GM18907 (cell line): ENCODE data around the gene SMO.
"Not testable (repeated sequence)": the region's sequence is repeated elsewhere in the genome, so short reads cannot be mapped to it uniquely, and the experiment has no call there.

ENCODE experiments used
- ATAC-seq: cut with Tn5 transposase; IDR thresholded peaks from one replicate; pipeline ENCODE4 v1.9.1; 2021; ENCODE audit warnings: mild to moderate bottlenecking, moderate library complexity; ENCODE audit not compliant: unreplicated experiment

The SMO gene

GRCh38 chr7:129205987-129206785 is 17.8 kb downstream of the SMO start:
- ATAC-seq, result no peak

DNA sequence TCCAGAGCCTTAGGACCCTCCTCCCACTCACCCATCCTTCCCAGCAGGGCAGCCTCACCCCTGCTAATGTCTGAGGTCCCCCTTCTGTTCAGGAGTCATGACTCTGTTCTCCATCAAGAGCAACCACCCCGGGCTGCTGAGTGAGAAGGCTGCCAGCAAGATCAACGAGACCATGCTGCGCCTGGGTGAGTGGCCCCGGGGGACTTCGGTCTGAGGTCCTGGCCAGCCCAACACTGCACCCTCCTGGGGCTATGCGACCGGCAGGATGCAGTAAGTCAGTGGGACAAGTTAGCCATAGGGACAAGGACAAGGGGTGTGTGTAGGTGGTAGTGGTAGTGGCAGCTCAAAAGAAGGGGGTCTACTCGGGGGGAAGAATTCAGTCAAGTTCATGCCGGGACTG is 20.2 kb downstream of the SMO start:
- no peak for ATAC-seq

GRCh38 chr7:129209067-129209926 is 20.9 kb downstream of the SMO start:
- ATAC-seq, result no peak

DNA sequence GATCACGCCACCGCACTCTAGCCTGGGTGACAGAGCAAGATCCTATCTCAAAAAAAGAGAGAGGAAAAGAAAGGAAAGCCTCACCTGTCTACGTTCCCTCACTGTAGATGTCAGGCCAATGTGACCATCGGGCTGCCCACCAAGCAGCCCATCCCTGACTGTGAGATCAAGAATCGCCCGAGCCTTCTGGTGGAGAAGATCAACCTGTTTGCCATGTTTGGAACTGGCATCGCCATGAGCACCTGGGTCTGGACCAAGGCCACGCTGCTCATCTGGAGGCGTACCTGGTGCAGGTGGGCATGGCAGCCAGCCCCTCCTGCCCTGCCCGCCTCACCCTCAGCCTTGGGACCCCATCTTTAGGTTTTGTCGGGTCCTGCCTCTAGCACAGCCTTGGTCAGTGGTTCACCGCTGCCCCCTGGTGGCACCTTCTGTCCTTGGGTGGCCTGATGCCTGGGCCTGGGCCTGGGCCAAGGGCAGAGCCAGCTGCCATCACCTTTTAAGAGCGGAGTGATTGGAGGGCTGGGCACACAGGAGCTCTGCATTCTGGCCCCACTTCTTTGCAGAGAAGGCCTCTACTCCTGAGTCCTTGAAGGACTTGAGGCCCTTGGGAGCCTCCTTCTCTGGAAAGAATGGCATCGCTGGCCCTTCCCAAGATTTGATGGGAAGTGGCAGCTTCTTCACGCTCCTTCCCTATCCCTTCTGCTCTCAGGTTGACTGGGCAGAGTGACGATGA is 22.0 kb downstream of the SMO start:
- ATAC-seq, result no peak

DNA sequence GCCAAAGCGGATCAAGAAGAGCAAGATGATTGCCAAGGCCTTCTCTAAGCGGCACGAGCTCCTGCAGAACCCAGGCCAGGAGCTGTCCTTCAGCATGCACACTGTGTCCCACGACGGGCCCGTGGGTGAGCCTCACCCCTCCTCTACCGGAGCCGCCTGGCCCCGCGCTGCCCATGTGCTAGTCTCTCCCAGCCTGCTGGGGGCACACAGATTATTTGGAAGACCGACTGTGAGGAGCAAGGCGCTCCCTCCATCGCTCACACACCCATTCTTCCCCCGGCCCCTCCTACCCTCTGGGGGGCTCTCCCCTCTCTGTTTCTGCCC is 22.5 kb downstream of the SMO start:
- ATAC-seq, result no peak

DNA sequence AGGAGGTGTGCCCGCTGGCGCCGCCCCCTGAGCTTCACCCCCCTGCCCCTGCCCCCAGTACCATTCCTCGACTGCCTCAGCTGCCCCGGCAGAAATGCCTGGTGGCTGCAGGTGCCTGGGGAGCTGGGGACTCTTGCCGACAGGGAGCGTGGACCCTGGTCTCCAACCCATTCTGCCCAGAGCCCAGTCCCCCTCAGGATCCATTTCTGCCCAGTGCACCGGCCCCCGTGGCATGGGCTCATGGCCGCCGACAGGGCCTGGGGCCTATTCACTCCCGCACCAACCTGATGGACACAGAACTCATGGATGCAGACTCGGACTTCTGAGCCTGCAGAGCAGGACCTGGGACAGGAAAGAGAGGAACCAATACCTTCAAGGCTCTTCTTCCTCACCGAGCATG is 23.7 kb downstream of the SMO start:
- ATAC-seq, result no peak

- ATAC-seq, result no peak
Observed at GRCh38 chr7:129212596-129212995, 24.2 kb downstream of the SMO start.

DNA sequence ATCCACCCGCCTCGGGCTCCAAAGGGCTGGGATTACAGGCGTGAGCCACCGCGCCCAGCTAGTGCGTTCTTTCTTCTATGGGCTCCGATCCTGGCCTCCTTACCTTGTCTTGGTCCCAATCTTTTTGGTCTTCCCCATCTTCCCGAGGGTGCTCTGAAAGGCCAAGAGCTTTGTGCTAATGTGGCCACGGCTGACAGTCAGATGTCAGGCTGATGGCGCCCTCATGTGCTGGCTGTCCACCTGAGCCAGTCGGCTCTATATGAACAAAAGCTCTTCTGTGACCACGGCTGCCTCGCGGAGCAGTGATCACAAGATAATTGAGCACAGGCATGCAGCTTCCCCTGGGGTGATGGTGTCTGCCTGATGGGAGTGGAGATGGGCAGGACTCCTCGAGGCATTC is 25.4 kb downstream of the SMO start:
- no peak for ATAC-seq

- not testable (repeated sequence) for ATAC-seq
Observed at GRCh38 chr7:129215691-129216090, 27.3 kb downstream of the SMO start.

GRCh38 chr7:129216101-129216715 is 27.8 kb downstream of the SMO start:
- not testable (repeated sequence) for ATAC-seq

DNA sequence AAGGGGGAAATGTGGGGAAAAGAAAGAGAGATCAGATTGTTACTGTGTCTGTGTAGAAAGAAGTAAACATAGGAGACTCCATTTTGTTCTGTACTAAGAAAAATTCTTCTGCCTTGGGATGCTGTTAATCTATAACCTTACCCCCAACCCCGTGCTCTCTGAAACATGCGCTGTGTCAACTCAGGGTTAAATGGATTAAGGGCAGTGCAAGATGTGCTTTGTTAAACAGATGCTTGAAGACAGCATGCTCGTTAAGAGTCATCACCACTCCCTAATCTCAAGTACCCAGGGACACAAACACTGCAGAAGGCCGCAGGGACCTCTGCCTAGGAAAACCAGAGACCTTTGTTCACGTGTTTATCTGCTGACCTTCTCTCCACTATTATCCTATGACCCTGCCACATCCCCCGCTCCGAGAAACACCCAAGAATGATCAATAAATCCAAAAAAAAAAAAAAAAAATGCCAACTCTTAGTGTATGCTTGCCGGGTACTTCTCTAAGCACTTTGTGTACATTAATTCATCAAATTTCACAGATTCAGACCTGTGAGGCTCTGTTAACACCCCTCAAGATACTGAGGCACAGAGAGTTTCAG is 28.5 kb downstream of the SMO start:
- not testable (repeated sequence) for ATAC-seq

- peak; percentile 64 for ATAC-seq
Observed at GRCh38 chr7:129218514-129219062, 30.2 kb downstream of the SMO start.

- not testable (repeated sequence) for ATAC-seq
Observed at GRCh38 chr7:129219166-129219565, 30.7 kb downstream of the SMO start.

DNA sequence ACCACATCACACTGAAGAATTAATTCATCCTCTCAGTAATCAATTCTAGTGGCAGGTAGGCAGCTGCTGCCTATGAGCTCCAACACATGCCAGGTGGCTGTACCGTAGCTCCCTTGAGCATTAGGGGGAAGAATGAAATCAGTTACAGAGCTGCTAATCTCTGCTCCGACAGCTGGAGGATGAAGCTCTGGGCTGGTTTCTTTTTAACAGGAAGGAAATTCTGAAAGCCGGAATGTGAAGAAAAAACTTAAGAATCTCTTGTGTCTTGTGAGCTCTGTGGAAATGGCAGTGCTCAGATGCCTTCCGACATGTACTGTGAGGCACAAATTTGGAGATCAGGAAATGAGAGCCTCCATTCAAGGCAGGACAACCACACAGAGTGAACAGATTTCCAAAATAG is 33.6 kb downstream of the SMO start:
- ATAC-seq, result no peak

GRCh38 chr7:129224251-129225205 is 36.1 kb downstream of the SMO start, which contains the start of gene AHCYL2:
Gene AHCYL2, plus strand, starts transcription at chr7:129225030.
- peak; percentile 87 for ATAC-seq

DNA sequence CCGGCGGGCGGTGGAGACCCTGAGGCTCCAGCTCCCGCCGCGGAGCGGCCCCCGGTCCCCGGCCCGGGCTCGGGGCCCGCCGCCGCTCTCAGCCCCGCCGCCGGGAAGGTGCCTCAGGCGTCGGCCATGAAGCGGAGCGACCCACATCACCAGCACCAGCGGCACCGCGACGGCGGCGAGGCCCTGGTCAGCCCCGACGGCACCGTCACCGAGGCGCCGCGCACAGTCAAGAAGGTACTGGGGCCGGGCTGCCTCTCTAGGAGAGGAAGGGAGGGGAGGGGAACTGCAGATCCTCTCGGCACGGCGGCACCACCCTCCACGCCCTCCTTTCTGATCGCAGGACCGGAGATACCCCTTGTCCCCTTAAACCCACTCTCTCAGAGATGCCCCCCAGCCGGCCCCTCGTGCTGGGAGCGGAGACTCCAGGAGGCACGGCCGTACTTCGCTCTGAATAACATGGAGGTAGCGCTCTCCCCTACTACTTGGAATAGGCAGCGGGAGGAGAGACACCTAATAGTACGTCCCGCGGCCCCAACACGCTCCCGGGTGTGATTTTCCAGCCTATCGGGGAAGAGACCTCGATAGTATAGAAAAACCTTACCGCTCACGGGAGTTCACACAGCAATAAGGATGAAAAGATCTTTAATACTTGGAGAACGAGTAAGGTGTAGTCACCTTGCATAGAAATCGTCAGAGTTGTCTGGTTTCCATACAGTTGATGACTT is 36.9 kb downstream of the SMO start:
- ATAC-seq, result peak; percentile 48

DNA sequence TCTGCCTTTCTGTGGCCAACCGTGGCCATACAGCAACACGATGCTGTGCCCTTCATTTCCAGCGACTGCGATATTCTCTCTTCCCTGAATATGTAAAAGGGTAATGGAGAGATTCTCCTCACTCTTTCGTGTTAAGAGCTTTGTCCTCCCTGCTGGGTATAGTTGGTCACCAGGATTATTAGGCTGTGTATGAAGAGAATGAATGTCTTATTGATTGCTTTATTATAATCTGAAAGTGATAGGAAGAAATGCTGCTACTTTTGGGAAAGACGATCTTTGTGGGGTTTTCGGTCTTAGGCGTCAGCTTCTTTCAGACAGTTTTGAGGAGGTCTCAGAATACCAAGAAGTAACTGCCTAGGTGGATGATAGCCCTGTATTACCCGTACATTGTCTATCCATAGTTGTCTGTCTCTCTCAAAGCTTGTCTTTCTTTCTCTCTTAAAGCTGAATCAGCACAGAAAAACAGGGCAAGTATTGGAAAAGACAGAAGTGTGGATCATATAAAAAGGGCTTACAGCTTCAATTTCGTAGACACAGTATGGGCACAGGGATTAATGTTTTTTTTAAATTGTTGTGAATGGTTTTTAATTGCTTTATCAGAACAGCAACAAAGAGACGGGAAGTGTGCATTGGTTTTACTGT is 37.6 kb downstream of the SMO start:
- no peak for ATAC-seq
